SK-N-SH (cell line): ENCODE measurements around the gene TMEM132D. TPM values are rescaled to one million over a fixed set of nuclear protein-coding genes. Genes with fewer than 3 reads are reported as not detected.

Source experiments
- CTCF ChIA-PET: fragments of 300-600, 350-600 bp; formaldehyde crosslinking; extraction: SDS; loops from one replicate; lab custom pipeline; 2021; lab: Yijun Ruan, JAX
- POLR2A ChIA-PET: fragments of 350-600 bp; sonication (Branson Sonifier 250); formaldehyde crosslinking; extraction: SDS; loops from one replicate; lab custom pipeline; 2020; ENCODE audit warnings: antibody characterized with exemption, inconsistent platforms; lab: Yijun Ruan, JAX
- DNase-seq: peaks from one replicate; pipeline ENCODE4 v3.0.0; 2012
- H2AFZ ChIP-seq: fragments of 200-600 bp; sonication (generic); 2 replicates; pipeline ENCODE4 v1.8.1; 2016; ENCODE audit warnings: antibody characterized with exemption, mild to moderate bottlenecking, low read depth
- H3F3A ChIP-seq: fragments of 200-600 bp; sonication (generic); replicated peaks from 2 replicates; pipeline ENCODE3; 2016; ENCODE audit warnings: antibody characterized with exemption, mild to moderate bottlenecking; ENCODE audit not compliant: insufficient read depth
- H3K27ac ChIP-seq, 2 experiments: fragments of 200-500 bp in 1 of 2; fragments of 200-600 bp in 1 of 2; sonication (Bioruptor generic) in 1 of 2; sonication (generic), shearing (Covaris generic) in 1 of 2; 2 replicates each; pipeline versions ENCODE4 v1.5.1 to v1.6.1; 2014 to 2016; ENCODE audit warnings: low read depth in 2 of 2, inconsistent platforms in 1 of 2, low read length in 1 of 2, mild to moderate bottlenecking in 1 of 2, mixed read lengths in 1 of 2
- H3K27me3 ChIP-seq: fragments of 200-600 bp; sonication (generic), shearing (Covaris generic); 2 replicates; pipeline ENCODE4 v1.6.1; 2016; ENCODE audit warnings: mixed run types; ENCODE audit not compliant: insufficient read depth
- H3K36me3 ChIP-seq, 2 experiments: fragments of 200-500 bp in 1 of 2; fragments of 200-600 bp in 1 of 2; sonication (Bioruptor generic) in 1 of 2; sonication (generic) in 1 of 2; replicated peaks in 1 of 2; 2 replicates each; pipeline versions ENCODE3 to v1.5.1; 2014 to 2016; ENCODE audit warnings: low read length in 1 of 2, mild to moderate bottlenecking in 1 of 2; ENCODE audit not compliant: insufficient read depth in 2 of 2, control insufficient read depth in 1 of 2
- H3K4me1 ChIP-seq, 2 experiments: fragments of 200-500 bp in 1 of 2; fragments of 200-600 bp in 1 of 2; sonication (Bioruptor generic) in 1 of 2; sonication (generic), shearing (Covaris generic) in 1 of 2; 2 replicates each; pipeline versions ENCODE4 v1.5.1 to v1.6.1; 2014 to 2016; ENCODE audit warnings: low read depth in 1 of 2, low read length in 1 of 2, mixed run types in 1 of 2; ENCODE audit not compliant: insufficient read depth in 2 of 2, control insufficient read depth in 1 of 2
- H3K4me2 ChIP-seq: fragments of 200-600 bp; sonication (generic), shearing (Covaris generic); 2 replicates; pipeline ENCODE4 v1.6.1; 2017; ENCODE audit warnings: mixed run types
- H3K4me3 ChIP-seq, 2 experiments: fragments of 200-500 bp in 1 of 2; fragments of 200-600 bp in 1 of 2; sonication (Bioruptor generic) in 1 of 2; sonication (generic), shearing (Covaris generic) in 1 of 2; 2 replicates each; pipeline versions ENCODE4 v1.5.1 to v1.8.1; 2014 to 2016; ENCODE audit warnings: low read depth in 2 of 2, inconsistent platforms in 1 of 2, low read length in 1 of 2, mild to moderate bottlenecking in 1 of 2, mixed read lengths in 1 of 2, moderate library complexity in 1 of 2
- H3K79me2 ChIP-seq: fragments of 200-600 bp; sonication (generic); 2 replicates; pipeline ENCODE4 v1.8.1; 2017; ENCODE audit warnings: mild to moderate bottlenecking; ENCODE audit not compliant: insufficient read depth
- H3K9ac ChIP-seq: fragments of 200-600 bp; sonication (generic); 2 replicates; pipeline ENCODE4 v1.6.1; 2017; ENCODE audit warnings: mixed run types
- H3K9me2 ChIP-seq: fragments of 200-600 bp; sonication (generic); 2 replicates; pipeline ENCODE4 v1.6.1; 2017; ENCODE audit warnings: mixed run types
- H3K9me3 ChIP-seq: fragments of 200-600 bp; sonication (generic); 2 replicates; pipeline ENCODE4 v1.6.1; 2017; ENCODE audit warnings: mixed run types, mild to moderate bottlenecking, moderate library complexity
- H4K20me1 ChIP-seq: fragments of 200-600 bp; sonication (generic); 2 replicates; pipeline ENCODE4 v1.6.1; 2017; ENCODE audit warnings: mild to moderate bottlenecking, mixed run types; ENCODE audit not compliant: insufficient read depth
- FOXM1 ChIP-seq: IDR thresholded peaks from 2 replicates; pipeline ENCODE4 v1.4.0; 2012; ENCODE audit warnings: low read depth, mild to moderate bottlenecking
- GABPA ChIP-seq: IDR thresholded peaks from 2 replicates; pipeline ENCODE4 v1.4.0; 2012; ENCODE audit warnings: low read depth, mild to moderate bottlenecking
- MXI1 ChIP-seq: IDR thresholded peaks from 2 replicates; pipeline ENCODE4 v1.6.1; 2012; ENCODE audit warnings: mild to moderate bottlenecking, low read depth, low read length, improper control_type of control experiment
- NFIC ChIP-seq: IDR thresholded peaks from 2 replicates; pipeline ENCODE4 v1.4.0; 2012; ENCODE audit warnings: borderline replicate concordance
- POLR2AphosphoS5 ChIP-seq: IDR thresholded peaks from 2 replicates; pipeline ENCODE4 v1.6.1; 2012; ENCODE audit warnings: low read depth, low read length
- RFX5 ChIP-seq: IDR thresholded peaks from 2 replicates; pipeline ENCODE4 v1.6.1; 2012; ENCODE audit warnings: mild to moderate bottlenecking, improper control_type of control experiment, low read length
- RXRA ChIP-seq: IDR thresholded peaks from 2 replicates; pipeline ENCODE4 v1.4.0; 2012; ENCODE audit warnings: low read depth, mild to moderate bottlenecking, borderline replicate concordance
- SIN3A ChIP-seq: IDR thresholded peaks from 2 replicates; pipeline ENCODE4 v1.6.1; 2012; ENCODE audit warnings: low read depth, mild to moderate bottlenecking, low read length, moderate library complexity, borderline replicate concordance
- SMC3 ChIP-seq: IDR thresholded peaks from 2 replicates; pipeline ENCODE4 v1.6.1; 2012; ENCODE audit warnings: low read depth, low read length, improper control_type of control experiment
- TAF1 ChIP-seq: IDR thresholded peaks from 2 replicates; pipeline ENCODE4 v1.6.1; 2012; ENCODE audit warnings: low read depth, mild to moderate bottlenecking, low read length, moderate library complexity, borderline replicate concordance
- TEAD4 ChIP-seq: IDR thresholded peaks from 2 replicates; pipeline ENCODE4 v1.4.0; 2012; ENCODE audit warnings: mild to moderate bottlenecking, borderline replicate concordance; ENCODE audit not compliant: insufficient read depth
- WGBS: methylation state at CpG from one replicate; pipeline ENCODE4 v1.1.6; 2017; ENCODE audit warnings: low lambda C conversion rate; 5-methylcytosine and 5-hydroxymethylcytosine counted together
- polyA plus RNA-seq, 3 experiments: library from polyadenylated mRNA; depleted of rRNA; stranded (reverse); fragments of >200 nt; gene quantifications; 2 replicates each; pipeline ENCODE4 v1.2.3, GENCODE V29; 2012
- TF ChIP-seq, protein P1 (sequence below): IDR thresholded peaks from 2 replicates; pipeline ENCODE4 v1.4.0; 2012; ENCODE audit warnings: low read depth, borderline replicate concordance
- TF ChIP-seq, protein P2 (sequence below): IDR thresholded peaks from 2 replicates; pipeline ENCODE4 v1.6.1; 2012; ENCODE audit warnings: mild to moderate bottlenecking, low read depth, low read length, moderate library complexity
- TF ChIP-seq, protein P3 (sequence below): fragments of 150-350 bp; IDR thresholded peaks from 2 replicates; pipeline ENCODE4 v1.6.1; 2017; ENCODE audit warnings: antibody characterized with exemption, low read length, low read depth, borderline replicate concordance

TMEM132D gene
- polyA plus RNA-seq, 1 of the 3 experiments (the other 2 are of a cell fraction): not detected

DNA sequence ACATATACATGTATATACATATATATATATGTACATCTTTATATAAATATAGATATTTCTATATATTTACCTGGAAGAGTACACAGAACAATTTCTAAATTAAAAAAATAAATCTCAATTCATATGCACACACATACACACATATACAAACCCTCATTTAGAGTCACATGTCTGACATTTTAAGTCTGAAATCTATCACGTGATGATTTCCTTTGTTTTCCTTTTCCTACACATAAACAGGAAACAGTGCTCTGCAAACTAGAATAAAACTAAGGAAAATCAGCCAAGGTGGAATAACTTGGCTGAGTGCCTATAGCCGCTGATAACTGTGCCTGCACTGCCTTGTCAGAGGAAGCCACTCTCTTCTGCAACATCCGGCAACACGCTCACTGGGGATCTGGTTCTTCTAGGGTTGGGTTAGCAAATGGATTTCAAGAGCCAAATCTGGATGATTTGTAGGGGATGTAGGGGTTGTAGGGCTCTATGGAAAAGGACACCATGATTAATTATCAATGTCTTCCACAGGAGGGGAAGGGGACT, 480.7 kb downstream of the TMEM132D start:
- no peak for TF ChIP-seq POLR2AphosphoS5
- TF ChIP-seq RFX5: no peak
- TF ChIP-seq, protein P1, sequence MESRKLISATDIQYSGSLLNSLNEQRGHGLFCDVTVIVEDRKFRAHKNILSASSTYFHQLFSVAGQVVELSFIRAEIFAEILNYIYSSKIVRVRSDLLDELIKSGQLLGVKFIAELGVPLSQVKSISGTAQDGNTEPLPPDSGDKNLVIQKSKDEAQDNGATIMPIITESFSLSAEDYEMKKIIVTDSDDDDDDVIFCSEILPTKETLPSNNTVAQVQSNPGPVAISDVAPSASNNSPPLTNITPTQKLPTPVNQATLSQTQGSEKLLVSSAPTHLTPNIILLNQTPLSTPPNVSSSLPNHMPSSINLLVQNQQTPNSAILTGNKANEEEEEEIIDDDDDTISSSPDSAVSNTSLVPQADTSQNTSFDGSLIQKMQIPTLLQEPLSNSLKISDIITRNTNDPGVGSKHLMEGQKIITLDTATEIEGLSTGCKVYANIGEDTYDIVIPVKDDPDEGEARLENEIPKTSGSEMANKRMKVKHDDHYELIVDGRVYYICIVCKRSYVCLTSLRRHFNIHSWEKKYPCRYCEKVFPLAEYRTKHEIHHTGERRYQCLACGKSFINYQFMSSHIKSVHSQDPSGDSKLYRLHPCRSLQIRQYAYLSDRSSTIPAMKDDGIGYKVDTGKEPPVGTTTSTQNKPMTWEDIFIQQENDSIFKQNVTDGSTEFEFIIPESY: no peak
- no peak for TF ChIP-seq FOXM1
- TF ChIP-seq, protein P2, sequence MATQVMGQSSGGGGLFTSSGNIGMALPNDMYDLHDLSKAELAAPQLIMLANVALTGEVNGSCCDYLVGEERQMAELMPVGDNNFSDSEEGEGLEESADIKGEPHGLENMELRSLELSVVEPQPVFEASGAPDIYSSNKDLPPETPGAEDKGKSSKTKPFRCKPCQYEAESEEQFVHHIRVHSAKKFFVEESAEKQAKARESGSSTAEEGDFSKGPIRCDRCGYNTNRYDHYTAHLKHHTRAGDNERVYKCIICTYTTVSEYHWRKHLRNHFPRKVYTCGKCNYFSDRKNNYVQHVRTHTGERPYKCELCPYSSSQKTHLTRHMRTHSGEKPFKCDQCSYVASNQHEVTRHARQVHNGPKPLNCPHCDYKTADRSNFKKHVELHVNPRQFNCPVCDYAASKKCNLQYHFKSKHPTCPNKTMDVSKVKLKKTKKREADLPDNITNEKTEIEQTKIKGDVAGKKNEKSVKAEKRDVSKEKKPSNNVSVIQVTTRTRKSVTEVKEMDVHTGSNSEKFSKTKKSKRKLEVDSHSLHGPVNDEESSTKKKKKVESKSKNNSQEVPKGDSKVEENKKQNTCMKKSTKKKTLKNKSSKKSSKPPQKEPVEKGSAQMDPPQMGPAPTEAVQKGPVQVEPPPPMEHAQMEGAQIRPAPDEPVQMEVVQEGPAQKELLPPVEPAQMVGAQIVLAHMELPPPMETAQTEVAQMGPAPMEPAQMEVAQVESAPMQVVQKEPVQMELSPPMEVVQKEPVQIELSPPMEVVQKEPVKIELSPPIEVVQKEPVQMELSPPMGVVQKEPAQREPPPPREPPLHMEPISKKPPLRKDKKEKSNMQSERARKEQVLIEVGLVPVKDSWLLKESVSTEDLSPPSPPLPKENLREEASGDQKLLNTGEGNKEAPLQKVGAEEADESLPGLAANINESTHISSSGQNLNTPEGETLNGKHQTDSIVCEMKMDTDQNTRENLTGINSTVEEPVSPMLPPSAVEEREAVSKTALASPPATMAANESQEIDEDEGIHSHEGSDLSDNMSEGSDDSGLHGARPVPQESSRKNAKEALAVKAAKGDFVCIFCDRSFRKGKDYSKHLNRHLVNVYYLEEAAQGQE: no peak
- no peak for TF ChIP-seq MXI1
- no peak for TF ChIP-seq RXRA
- TF ChIP-seq NFIC: no peak
- TF ChIP-seq GABPA: no peak
- TF ChIP-seq TEAD4: no peak
- no peak for TF ChIP-seq SIN3A
- TF ChIP-seq TAF1: no peak
- TF ChIP-seq, protein P3, sequence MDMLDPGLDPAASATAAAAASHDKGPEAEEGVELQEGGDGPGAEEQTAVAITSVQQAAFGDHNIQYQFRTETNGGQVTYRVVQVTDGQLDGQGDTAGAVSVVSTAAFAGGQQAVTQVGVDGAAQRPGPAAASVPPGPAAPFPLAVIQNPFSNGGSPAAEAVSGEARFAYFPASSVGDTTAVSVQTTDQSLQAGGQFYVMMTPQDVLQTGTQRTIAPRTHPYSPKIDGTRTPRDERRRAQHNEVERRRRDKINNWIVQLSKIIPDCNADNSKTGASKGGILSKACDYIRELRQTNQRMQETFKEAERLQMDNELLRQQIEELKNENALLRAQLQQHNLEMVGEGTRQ: no peak
- TF ChIP-seq SMC3: no peak
- Histone ChIP-seq H3K79me2 (no peaks in the 10 kb centered on the region), H3K4me3 (no peak overlapping the region), H3F3A (no peaks in the 10 kb centered on the region), H3K4me1 (no peaks in the 10 kb centered on the region), H2AFZ (no peak overlapping the region), H3K9me2 (no peaks in the 10 kb centered on the region), H3K36me3 (no peaks in the 10 kb centered on the region), H3K4me2 (no peak overlapping the region), H3K9ac (no peak overlapping the region), H3K9me3 (no peaks in the 10 kb centered on the region), H3K27ac (no peak overlapping the region), H4K20me1 (no peaks in the 10 kb centered on the region), H3K27me3 (no peaks in the 10 kb centered on the region)
- ChIA-PET POLR2A (no interaction called here), CTCF (no interaction called here)
- 32% methylated on average over 4 of the region's 4 CpGs for WGBS
- DNase-seq: no peak
